ENCODE results near the gene OGDHL.

DNA sequence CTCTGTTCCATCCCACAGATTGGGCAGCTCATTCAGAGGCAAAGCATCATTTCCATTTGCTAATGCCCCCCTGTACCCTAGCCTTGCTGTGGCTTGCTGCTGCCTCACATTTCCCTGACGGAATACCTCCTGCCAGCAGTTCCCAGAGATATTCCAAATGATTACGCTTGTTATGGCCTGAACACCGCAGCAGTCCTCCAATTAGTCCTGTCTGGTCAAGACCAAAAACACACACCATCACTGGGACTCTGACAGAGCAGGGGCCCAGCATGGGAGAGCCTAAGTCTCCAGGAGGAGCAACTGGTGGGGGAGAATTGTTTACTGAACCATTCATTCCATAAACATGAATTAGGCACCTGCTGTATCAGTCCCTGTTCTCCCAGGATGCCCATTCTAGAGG, 6.1 kb downstream of the OGDHL start:
- TF ChIP-seq EP300 (IDR thresholded peaks at IDR 0.05; ENCODE audit: low read depth) (no peak), POLR2A (IDR thresholded peaks at IDR 0.05) (no peak), POLR2AphosphoS5 (IDR thresholded peaks at IDR 0.05) (no peak)
- TF ChIP-seq, protein P1, sequence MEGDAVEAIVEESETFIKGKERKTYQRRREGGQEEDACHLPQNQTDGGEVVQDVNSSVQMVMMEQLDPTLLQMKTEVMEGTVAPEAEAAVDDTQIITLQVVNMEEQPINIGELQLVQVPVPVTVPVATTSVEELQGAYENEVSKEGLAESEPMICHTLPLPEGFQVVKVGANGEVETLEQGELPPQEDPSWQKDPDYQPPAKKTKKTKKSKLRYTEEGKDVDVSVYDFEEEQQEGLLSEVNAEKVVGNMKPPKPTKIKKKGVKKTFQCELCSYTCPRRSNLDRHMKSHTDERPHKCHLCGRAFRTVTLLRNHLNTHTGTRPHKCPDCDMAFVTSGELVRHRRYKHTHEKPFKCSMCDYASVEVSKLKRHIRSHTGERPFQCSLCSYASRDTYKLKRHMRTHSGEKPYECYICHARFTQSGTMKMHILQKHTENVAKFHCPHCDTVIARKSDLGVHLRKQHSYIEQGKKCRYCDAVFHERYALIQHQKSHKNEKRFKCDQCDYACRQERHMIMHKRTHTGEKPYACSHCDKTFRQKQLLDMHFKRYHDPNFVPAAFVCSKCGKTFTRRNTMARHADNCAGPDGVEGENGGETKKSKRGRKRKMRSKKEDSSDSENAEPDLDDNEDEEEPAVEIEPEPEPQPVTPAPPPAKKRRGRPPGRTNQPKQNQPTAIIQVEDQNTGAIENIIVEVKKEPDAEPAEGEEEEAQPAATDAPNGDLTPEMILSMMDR (IDR thresholded peaks at IDR 0.05), result no peak

Data from transverse colon (tissue), 4 donors.